Measurements from ENCODE around the gene PCOLCE2. TPM values are rescaled to one million over a fixed set of nuclear protein-coding genes. Genes with fewer than 3 reads are reported as not detected.

Gene PCOLCE2
- total and polyA plus RNA-seq, 2 donors (not counting 3 experiments of a cell fraction or from before 2014, with no cell fraction given) = not detected

DNA sequence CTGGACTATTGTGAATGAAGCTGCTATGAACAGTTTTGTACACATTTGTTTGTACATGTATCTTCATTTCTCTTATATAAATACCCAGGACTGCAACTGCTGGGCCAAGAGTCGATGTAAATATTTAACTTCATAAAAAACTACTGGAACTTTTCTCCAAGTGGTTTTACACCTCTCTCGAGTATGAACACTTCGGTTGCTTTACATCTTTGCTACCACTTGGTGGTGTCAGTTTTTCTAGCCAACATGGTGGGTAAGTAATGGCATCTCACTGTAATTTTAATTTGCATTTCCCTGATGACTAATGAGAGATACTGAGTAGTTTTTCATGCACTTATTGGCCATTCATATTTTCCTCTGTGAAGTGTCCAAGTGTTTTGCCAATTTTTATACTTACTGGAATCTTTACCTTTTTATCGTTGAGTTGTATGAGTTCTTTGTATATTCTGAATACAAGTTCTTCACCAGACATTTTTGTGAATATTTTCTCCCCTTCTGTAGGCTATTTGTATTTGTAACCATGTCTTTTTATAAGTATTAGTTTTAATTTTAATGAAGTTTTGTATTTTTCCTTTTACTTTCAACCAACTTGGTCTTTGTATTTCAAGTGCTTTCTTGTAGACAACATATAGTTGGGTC, 44.4 kb downstream of the PCOLCE2 start:
- dilution Hi-C loops (cut with MboI; ENCODE audit: extremely low pct_ligation_motif_present, low sequenced_read_pairs) = no loop called here
- peak; percentile 46 for DNase-seq (ENCODE audit: low read depth, low spot score)
- intact Hi-C loops (cut with micrococcal nuclease) = no loop called here

DNA sequence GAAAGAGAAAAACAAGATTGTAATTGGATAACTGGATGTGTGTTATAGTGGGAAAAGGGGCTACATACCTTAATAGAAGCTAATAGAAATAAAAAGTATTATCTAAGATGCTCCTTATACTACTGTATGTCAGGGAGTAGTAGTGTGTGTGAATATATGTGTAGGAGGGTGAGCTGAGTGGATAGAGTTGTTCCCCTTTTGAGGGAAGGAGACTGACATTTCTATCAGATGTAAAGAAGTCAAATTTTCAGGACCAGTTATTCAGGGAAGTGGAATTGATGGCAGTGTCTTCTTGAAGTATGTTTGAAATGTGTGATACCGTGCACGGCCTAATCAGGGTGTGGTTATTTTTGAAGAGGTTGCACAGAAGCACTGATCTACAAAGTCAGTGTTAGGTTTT, 49.1 kb downstream of the PCOLCE2 start:
- H3K9ac ChIP-seq (replicated peaks; ENCODE audit: extremely low read depth, insufficient read depth, low read length) = no peak overlapping the region
- dilution Hi-C loops (cut with MboI; ENCODE audit: extremely low pct_ligation_motif_present, low sequenced_read_pairs) = no loop called here
- no peaks in the 10 kb centered on the region for H3K4me1 ChIP-seq (ENCODE audit: control insufficient read depth, extremely low read depth, insufficient read depth, low read length)
- no TSS peak for BruUV-seq (replicated peaks)
- no peak overlapping the region for H3K27ac ChIP-seq (ENCODE audit: insufficient read depth, low read depth, low read length)
- ChIA-PET POLR2A (no interaction called here), CTCF (interaction anchor here (1.1 to 1.5 kb wide), 2 partner anchors 11 to 142 kb away, joined by 3 to 8 read pairs; no protein-coding TSS in a partner anchor)
- intact Hi-C loops (cut with micrococcal nuclease) = no loop called here
- no peak overlapping the region for H3K4me3 ChIP-seq (replicated peaks in 1 of 3; ENCODE audit: insufficient read depth in 1 of 3, low read depth in 1 of 3, low read length in 3 of 3)
- DNase-seq (ENCODE audit: low read depth, low spot score) (no peak), FAIRE-seq (no peak)
- H3K27me3 ChIP-seq (ENCODE audit: control insufficient read depth in 2 of 2, insufficient read depth in 2 of 2, low read length in 2 of 2) = peaks cover 16 to 21% of the 10 kb centered on the region in 2 experiments
- no peaks in the 10 kb centered on the region for H3K9me3 ChIP-seq (replicated peaks; ENCODE audit: control insufficient read depth, insufficient read depth, low read length)
- TF ChIP-seq POLR2AphosphoS5 (IDR thresholded peaks at IDR 0.05; ENCODE audit: insufficient read depth, low read depth, low read length) = no peak
- TF ChIP-seq, protein P1, sequence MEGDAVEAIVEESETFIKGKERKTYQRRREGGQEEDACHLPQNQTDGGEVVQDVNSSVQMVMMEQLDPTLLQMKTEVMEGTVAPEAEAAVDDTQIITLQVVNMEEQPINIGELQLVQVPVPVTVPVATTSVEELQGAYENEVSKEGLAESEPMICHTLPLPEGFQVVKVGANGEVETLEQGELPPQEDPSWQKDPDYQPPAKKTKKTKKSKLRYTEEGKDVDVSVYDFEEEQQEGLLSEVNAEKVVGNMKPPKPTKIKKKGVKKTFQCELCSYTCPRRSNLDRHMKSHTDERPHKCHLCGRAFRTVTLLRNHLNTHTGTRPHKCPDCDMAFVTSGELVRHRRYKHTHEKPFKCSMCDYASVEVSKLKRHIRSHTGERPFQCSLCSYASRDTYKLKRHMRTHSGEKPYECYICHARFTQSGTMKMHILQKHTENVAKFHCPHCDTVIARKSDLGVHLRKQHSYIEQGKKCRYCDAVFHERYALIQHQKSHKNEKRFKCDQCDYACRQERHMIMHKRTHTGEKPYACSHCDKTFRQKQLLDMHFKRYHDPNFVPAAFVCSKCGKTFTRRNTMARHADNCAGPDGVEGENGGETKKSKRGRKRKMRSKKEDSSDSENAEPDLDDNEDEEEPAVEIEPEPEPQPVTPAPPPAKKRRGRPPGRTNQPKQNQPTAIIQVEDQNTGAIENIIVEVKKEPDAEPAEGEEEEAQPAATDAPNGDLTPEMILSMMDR (IDR thresholded peaks at IDR 0.05; ENCODE audit: extremely low read depth in 1 of 2, insufficient read depth in 1 of 2, low read depth in 1 of 2, low read length in 2 of 2) = no peak
- no peak for TF ChIP-seq FOS (IDR thresholded peaks at IDR 0.05; ENCODE audit: borderline replicate concordance, insufficient read depth, low read length)
- no peak overlapping the region for H3K4me2 ChIP-seq (ENCODE audit: insufficient read depth, low read length)
- no peak overlapping the region for H2AFZ ChIP-seq (ENCODE audit: low read depth, low read length)
- H3K79me2 ChIP-seq (ENCODE audit: control insufficient read depth, insufficient read depth, low read length) = no peaks in the 10 kb centered on the region
- H3K9me1 ChIP-seq (replicated peaks; ENCODE audit: control insufficient read depth, extremely low read depth, insufficient read depth, low read length) = no peaks in the 10 kb centered on the region
- H3K36me3 ChIP-seq (ENCODE audit: control insufficient read depth in 2 of 2, extremely low read depth in 1 of 2, insufficient read depth in 2 of 2, low read length in 2 of 2) = no peaks in the 10 kb centered on the region
- H4K20me1 ChIP-seq (replicated peaks; ENCODE audit: control insufficient read depth, extremely low read depth, insufficient read depth, low read length) = no peaks in the 10 kb centered on the region

More for the DNA sequence above, 44.4 kb downstream of the PCOLCE2 start:
- POLR2A ChIA-PET = no interaction called here
- Histone ChIP-seq H3K4me2 (ENCODE audit: insufficient read depth, low read length) (no peak overlapping the region), H3K9me1 (replicated peaks; ENCODE audit: control insufficient read depth, extremely low read depth, insufficient read depth, low read length) (no peaks in the 10 kb centered on the region), H3K4me3 (replicated peaks in 1 of 3; ENCODE audit: insufficient read depth in 1 of 3, low read depth in 1 of 3, low read length in 3 of 3) (no peak overlapping the region), H3K9ac (replicated peaks; ENCODE audit: extremely low read depth, insufficient read depth, low read length) (no peak overlapping the region), H4K20me1 (replicated peaks; ENCODE audit: control insufficient read depth, extremely low read depth, insufficient read depth, low read length) (no peaks in the 10 kb centered on the region), H3K27ac (ENCODE audit: insufficient read depth, low read depth, low read length) (no peak overlapping the region), H3K9me3 (replicated peaks; ENCODE audit: control insufficient read depth, insufficient read depth, low read length) (no peaks in the 10 kb centered on the region), H3K79me2 (ENCODE audit: control insufficient read depth, insufficient read depth, low read length) (no peaks in the 10 kb centered on the region), H2AFZ (ENCODE audit: low read depth, low read length) (no peak overlapping the region), H3K27me3 (ENCODE audit: control insufficient read depth in 2 of 2, insufficient read depth in 2 of 2, low read length in 2 of 2) (peaks cover 2 to 9% of the 10 kb centered on the region in 2 experiments), H3K4me1 (ENCODE audit: control insufficient read depth, extremely low read depth, insufficient read depth, low read length) (no peaks in the 10 kb centered on the region), H3K36me3 (ENCODE audit: control insufficient read depth in 2 of 2, extremely low read depth in 1 of 2, insufficient read depth in 2 of 2, low read length in 2 of 2) (no peaks in the 10 kb centered on the region)
- no TSS peak for BruUV-seq (replicated peaks)
- no peak for TF ChIP-seq POLR2A (IDR thresholded peaks at IDR 0.05; ENCODE audit: low read depth, low read length)
- TF ChIP-seq, protein P1 (IDR thresholded peaks at IDR 0.05; ENCODE audit: extremely low read depth in 1 of 2, insufficient read depth in 1 of 2, low read depth in 1 of 2, low read length in 2 of 2) = peak; percentile 25 to 49
- peak; percentile 73 for FAIRE-seq
- CTCF ChIA-PET = interaction anchor here (0.6 to 3.6 kb wide), 12 partner anchors 9 to 150 kb away, joined by 3 to 32 read pairs (median 5); no protein-coding TSS in a partner anchor

Measured in endothelial cell of umbilical vein (primary cell).